GM21723 (cell line): ENCODE measurements around the gene RPS6KB1.
"Not testable (repeated sequence)": the region's sequence is repeated elsewhere in the genome, so short reads cannot be mapped to it uniquely, and the experiment has no call there.

ENCODE experiments used
- ATAC-seq: cut with Tn5 transposase; IDR thresholded peaks from one replicate; pipeline ENCODE4 v1.9.1; 2021; ENCODE audit warnings: mild to moderate bottlenecking, moderate library complexity; ENCODE audit not compliant: unreplicated experiment

The RPS6KB1 gene

GRCh38 chr17:59892924-59893675, at the start of gene RPS6KB1, which contains the start of gene TUBD1:
RPS6KB1 (plus strand) TSS chr17:59893121; CDS start chr17:59893185, 64 bp downstream.
TUBD1 (minus strand) TSS chr17:59892943; CDS start chr17:59891002, 1,941 bp downstream.
- ATAC-seq, result peak; percentile 85

- no peak for ATAC-seq
Observed at GRCh38 chr17:59844884-59845594, 47.9 kb upstream of the RPS6KB1 start.

GRCh38 chr17:59845595-59846393, 47.1 kb upstream of the RPS6KB1 start:
- no peak for ATAC-seq

- peak; percentile 41 for ATAC-seq
Observed at GRCh38 chr17:59846394-59847165, 46.3 kb upstream of the RPS6KB1 start.

- no peak for ATAC-seq
Observed at GRCh38 chr17:59848385-59848668, 44.6 kb upstream of the RPS6KB1 start.

GRCh38 chr17:59848778-59849177, 44.1 kb upstream of the RPS6KB1 start:
- ATAC-seq, result peak; percentile 49

- not testable (repeated sequence) for ATAC-seq
Observed at GRCh38 chr17:59850311-59850710, 42.6 kb upstream of the RPS6KB1 start.

- ATAC-seq, result no peak
Observed at GRCh38 chr17:59851439-59852375, 41.2 kb upstream of the RPS6KB1 start.

GRCh38 chr17:59852847-59853167, 40.1 kb upstream of the RPS6KB1 start:
- ATAC-seq, result not testable (repeated sequence)

- ATAC-seq, result peak; percentile 48
Observed at GRCh38 chr17:59853168-59853918, 39.6 kb upstream of the RPS6KB1 start.

GRCh38 chr17:59853919-59854729, 38.8 kb upstream of the RPS6KB1 start:
- not testable (repeated sequence) for ATAC-seq

GRCh38 chr17:59856859-59857794, 35.8 kb upstream of the RPS6KB1 start:
- ATAC-seq, result no peak

GRCh38 chr17:59858167-59858816, 34.6 kb upstream of the RPS6KB1 start:
- ATAC-seq, result no peak

- ATAC-seq, result no peak
Observed at GRCh38 chr17:59858932-59859331, 34.0 kb upstream of the RPS6KB1 start.

- ATAC-seq, result no peak
Observed at GRCh38 chr17:59859444-59860025, 33.4 kb upstream of the RPS6KB1 start.

GRCh38 chr17:59863616-59864015, 29.3 kb upstream of the RPS6KB1 start:
- no peak for ATAC-seq

- ATAC-seq, result no peak
Observed at GRCh38 chr17:59869941-59870218, 23.0 kb upstream of the RPS6KB1 start.
